NCI-H2196 (cell line): ENCODE results near the gene ZNF764.
"Not testable (repeated sequence)": the region's sequence is repeated elsewhere in the genome, so short reads cannot be mapped to it uniquely, and the experiment has no call there.

ENCODE experiments used
- DNase-seq: peaks from one replicate; lab custom pipeline; 2025; ENCODE audit not compliant: unreplicated experiment; lab: John Stamatoyannopoulos, UW

Gene ZNF764

GRCh38 chr16:30557957-30558788 lies at the start of gene ZNF764:
Gene ZNF764 (minus strand): TSS chr16:30558374. CDS start chr16:30558182, 192 bp downstream.
- peak; percentile 99 for DNase-seq

DNA sequence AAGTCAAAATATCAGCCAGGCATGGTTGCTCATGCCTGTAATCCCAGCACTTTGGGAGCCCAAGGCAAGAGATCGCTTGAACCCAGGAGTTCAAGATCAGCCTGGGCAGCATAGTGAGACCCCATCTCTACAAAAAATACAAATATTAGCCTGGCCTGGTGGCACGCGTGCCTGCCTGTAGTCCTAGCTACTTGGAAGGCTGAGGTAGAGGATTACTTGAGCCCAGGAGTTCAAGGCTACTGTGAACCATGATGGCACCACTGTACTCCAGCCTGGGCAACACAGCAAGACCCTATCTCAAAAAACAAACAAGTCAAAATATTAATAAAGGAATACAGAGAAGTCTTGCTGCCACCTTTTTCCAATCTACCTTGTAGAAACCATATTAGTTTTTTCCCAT lies 47.8 kb upstream of the ZNF764 start:
- DNase-seq, result no peak

GRCh38 chr16:30605158-30605557 lies 47.0 kb upstream of the ZNF764 start:
- no peak for DNase-seq

DNA sequence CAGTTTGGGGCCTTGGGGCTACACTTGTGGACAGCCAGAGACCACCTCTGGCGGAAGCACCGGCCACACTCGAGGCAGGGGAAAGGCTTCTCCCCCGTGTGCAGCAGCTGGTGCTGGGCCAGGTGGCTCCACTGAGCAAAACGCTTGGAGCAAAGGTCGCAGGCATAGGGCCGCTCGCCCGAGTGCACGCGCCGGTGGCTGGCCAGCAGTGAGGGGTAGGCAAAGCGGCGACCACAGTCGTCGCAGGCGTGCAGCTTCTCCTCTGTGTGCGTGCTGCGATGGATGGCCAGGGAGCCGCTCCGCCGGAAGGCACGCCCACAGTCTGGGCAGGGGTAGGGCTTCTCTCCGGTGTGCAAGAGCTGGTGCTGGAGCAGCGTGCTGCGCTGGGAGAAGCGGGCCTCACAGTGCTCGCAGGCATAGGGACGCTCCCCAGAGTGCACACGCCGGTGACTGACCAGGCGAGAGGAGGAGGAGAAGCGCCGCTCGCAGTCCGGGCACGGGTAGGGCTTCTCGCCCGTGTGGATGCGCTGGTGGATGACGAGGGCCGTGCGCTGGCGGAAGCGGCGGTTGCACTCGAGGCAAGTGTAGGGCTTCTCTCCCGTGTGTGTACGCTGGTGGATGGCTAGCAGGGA lies 46.3 kb upstream of the ZNF764 start:
- DNase-seq, result no peak

GRCh38 chr16:30603945-30604315 lies 45.8 kb upstream of the ZNF764 start:
- DNase-seq, result no peak

GRCh38 chr16:30602616-30603277 lies 44.6 kb upstream of the ZNF764 start:
- no peak for DNase-seq

DNA sequence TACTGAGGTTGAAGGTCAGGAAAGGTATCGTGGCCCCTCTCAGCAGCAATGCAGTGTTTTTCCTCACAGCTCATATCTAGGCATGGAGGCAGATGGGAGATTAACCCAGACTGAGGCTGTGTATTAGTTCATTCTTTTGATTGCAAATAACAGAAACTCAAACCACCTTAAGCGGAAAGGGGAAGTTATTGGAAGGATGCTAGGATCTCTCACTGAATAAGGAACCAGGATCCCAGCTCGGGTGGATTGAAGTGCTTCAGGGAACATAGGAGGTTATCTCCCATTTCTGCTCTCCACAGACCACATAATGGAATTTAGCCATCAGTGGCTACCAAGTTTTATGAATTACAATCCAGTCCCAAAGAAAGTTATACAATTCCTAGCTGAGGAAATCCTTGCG lies 43.8 kb upstream of the ZNF764 start:
- DNase-seq, result no peak

DNA sequence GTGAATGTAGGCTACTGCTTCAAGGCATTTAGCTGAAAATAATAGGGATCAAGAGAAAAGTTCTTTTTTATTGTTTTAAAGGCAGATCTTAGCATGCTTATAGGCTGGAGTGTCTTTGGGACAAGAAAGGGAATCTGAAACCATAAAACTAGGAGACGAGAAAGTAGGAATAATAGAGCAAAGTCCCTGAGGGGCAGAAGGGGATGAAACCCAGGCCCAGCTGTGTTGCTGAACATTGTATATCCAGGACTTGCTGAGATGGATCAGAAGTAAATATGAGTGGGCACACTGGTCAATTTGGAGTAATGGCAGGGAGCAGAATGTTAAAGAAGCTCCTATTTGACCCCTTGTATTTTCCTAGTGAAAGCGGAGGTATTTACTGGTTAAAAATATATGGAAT lies 42.8 kb upstream of the ZNF764 start:
- DNase-seq, result no peak

DNA sequence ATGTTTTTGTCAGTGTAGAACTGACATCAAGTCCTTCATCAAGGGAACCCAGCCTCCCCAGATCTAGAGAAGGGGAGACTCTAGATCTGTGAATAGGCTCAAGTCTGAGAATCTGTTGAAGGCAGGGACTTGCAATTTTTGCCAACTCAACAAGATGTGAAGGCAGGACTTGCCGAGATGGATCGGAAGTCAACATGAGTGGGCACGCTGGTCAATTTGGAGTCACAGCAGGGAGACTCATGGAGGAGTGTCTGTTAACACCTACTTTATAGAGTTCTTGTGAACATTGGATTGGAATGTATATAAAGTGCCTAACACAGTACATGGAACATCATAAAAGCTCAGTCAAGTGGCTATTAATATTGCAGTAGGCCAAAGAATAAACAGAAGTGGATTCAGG lies 42.0 kb upstream of the ZNF764 start:
- no peak for DNase-seq

- DNase-seq, result no peak
Measured at GRCh38 chr16:30592871-30593270, 34.7 kb upstream of the ZNF764 start.

DNA sequence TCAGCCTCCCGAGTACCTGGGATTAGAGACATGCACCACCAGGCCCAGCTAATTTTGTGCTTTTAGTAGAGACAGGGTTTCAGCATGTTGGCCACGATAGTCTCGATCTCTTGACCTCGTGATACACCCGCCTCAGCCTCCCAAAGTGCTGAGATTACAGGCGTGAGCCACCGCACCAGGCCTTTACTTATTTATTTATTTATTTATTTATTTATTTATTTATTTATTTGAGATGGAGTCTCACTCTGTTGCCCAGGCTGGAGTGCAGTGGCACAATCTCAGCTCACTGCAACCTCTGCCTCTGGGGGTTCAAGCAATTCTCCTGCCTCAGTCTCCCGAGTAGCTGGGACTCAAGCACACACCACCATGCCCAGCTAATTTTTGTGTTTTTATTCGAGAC lies 32.7 kb upstream of the ZNF764 start:
- not testable (repeated sequence) for DNase-seq

DNA sequence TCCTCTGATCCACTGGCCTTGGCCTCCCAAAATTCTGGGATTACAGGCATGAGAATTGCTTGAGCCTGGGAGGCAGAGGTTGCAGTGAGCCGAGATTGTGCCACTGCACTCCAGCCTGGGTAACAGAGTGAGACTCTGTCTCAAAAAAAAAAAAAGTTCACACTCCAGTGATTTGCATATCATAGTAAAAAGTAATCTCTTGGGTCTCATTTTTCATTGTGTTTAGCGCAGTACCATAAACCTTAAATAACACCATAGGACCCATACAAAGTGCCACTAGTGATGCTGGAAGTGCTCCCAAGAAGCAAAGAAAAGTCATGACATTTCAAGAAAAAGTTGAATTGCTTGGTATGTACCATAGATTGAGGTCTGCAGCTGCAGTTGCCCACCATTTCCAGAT lies 31.4 kb upstream of the ZNF764 start:
- not testable (repeated sequence) for DNase-seq

- no peak for DNase-seq
Measured at GRCh38 chr16:30588651-30589050, 30.5 kb upstream of the ZNF764 start.

DNA sequence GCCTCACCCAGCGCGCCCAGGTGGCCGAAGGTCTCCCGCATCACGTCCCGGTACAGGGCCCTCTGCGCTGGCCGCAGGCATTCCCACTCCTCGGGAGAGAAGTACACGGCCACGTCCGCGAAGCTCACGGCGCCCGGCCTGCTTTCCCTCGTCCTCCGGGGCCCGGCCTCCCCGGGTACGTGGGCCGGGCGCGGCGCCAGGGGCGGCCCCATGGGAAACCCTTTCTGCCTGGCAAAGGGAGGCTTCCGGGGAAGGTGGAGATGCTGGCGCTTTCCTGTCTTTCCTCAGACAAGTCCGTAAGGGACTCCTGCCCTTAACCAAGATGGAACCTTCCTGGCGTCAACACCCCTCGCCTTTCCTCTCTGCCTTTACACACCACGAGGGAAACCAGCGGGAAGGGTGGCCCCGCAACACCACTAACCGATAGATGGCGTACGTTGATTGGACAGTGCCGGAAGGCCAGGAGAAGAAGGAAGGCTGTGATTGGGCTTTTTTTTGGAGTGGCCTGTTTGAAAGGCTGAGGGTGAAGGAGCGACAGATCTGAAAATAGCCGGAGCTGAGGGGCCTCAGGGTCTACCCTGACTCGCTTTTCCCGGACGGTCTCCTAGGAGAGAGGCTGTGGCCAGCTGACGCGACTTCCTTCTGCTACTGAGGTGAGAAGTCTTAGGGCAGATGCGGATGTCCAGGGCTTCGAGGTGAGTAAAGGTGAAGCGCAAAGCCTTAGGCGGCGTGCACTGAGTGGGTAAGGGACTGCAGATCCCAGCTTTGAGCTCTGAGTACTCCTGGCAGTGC lies 27.4 kb upstream of the ZNF764 start, which contains the start of gene ZNF785:
Gene ZNF785, minus strand, starts transcription at position 298 of the 792 bp plus-strand sequence. Its CDS starts 86 bp downstream, at position 212.
- peak; percentile 98 for DNase-seq

- DNase-seq, result no peak
Measured at GRCh38 chr16:30585022-30585399, 26.8 kb upstream of the ZNF764 start.

GRCh38 chr16:30582611-30583340 lies 24.6 kb upstream of the ZNF764 start:
- no peak for DNase-seq

GRCh38 chr16:30581457-30581856 lies 23.3 kb upstream of the ZNF764 start:
- no peak for DNase-seq

DNA sequence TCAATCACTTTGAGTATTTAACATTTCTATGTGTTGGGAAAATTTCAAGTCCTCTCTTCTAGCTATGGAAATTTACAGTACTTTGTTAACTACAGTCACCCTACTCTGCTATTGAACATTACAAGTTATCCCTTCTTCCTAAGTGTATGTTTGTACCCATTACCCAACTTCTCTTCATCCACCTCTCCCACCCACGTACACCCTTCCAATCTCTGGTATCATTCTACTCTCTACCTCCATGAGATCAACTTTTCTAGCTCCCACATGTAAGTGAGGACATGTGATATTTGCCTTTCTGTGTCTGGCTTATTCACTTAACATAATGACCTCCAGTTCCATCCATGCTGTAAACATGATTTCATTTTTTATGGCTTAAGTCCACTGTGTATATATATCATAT lies 16.5 kb upstream of the ZNF764 start:
- DNase-seq, result no peak

DNA sequence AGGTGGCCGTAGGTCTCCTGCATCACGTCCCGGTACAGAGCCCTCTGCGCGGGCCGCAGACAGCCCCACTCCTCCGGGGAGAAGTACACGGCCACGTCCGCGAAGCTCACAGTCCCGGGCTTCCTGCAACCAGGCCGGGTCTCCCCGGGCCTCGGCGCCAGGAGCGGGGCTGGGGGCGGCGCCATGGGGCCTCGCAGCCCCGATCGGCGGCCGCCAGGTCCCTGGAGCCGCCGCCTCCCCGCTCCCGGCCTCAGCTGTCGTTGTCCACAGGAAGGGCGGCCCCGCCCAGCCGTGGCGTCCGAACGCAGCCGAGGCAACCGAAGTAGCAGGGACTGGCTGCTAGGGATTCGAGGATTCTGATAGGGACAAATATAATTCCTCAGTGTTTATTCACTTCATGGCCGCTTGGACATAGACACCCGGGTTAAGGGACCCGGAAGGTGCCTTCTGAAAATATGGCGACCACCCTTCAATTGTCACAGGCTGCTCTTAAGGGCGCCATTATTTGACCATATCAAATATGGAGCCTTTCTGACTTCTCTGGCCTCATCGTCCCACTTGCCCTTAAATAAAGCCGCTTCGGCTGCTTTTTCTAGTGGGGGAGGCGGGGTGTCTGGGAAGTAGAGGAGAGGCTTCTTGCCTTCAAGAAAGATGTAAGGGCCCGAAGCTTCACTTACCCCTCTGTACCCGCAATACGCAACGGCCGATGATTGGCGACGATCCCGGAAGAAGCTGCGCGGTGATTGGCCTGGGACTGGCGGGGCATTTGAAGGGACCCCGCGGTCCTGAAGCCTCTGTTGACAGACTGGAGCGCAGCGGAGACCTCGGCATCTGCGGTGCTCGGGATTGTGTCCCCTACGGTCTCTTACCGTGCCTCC lies 13.5 kb upstream of the ZNF764 start, which contains the start of gene ZNF688:
Gene ZNF688, minus strand, starts transcription at position 270 of the 878 bp plus-strand sequence. Its CDS starts 85 bp downstream, at position 185.
- DNase-seq, result peak; percentile 92
